ENCODE results near the gene SIDT2. TPM values are rescaled to one million over a fixed set of nuclear protein-coding genes. Genes with fewer than 3 reads are reported as not detected.

The SIDT2 gene
- total and polyA plus RNA-seq, 2 of the 4 experiments (the other 2 are of a cell fraction), result 7.3 to 30.3 TPM

- Histone ChIP-seq H2BK120ac (ENCODE audit: low read depth, low read length) (peak overlapping the region; percentile 87), H3K9me3 (ENCODE audit: control insufficient read depth, insufficient read depth, low read length) (no peaks in the 10 kb centered on the region), H2BK15ac (ENCODE audit: low read depth, low read length) (peak overlapping the region; percentile 90; the same call in 2 of the 3 replicates), H3K14ac (replicated peaks; ENCODE audit: low read depth, low read length) (peak overlapping the region; percentile 91), H2AK5ac (ENCODE audit: low read depth, low read length) (peak overlapping the region; percentile 88; the same call in 1 of the 2 replicates), H3K9ac (ENCODE audit: low read depth, low read length) (peak overlapping the region; percentile 59), H3K79me1 (ENCODE audit: low read depth in 1 of 2, low read length in 2 of 2) (peaks cover 21 to 52% of the 10 kb centered on the region in 2 experiments), H4K20me1 (ENCODE audit: insufficient read depth, low read length) (no peaks in the 10 kb centered on the region; the same call in none of the 2 replicates), H3K36me3 (ENCODE audit: control insufficient read depth, insufficient read depth, low read length) (peaks cover 10% of the 10 kb centered on the region), H4K5ac (ENCODE audit: low read depth, low read length) (peak overlapping the region; percentile 28), H3K4me3 (ENCODE audit: insufficient read depth, low read depth, low read length) (0 out of 2 replicates have a peak overlapping the region, but pooled peaks have one; percentile 18), H2BK20ac (ENCODE audit: low read depth, low read length) (peak overlapping the region; percentile 90; the same call in 1 of the 2 replicates), H4K8ac (ENCODE audit: low read depth in 2 of 2, low read length in 2 of 2) (peak overlapping the region; percentile 81 to 96; a peak in 3 of 4 replicates), H3K4me1 (ENCODE audit: control insufficient read depth, insufficient read depth, low read length) (peaks cover 13% of the 10 kb centered on the region), H3K18ac (ENCODE audit: low read depth, low read length) (peak overlapping the region; percentile 74), H3K27ac (ENCODE audit: insufficient read depth, low read length) (peak overlapping the region; percentile 67), H3K9me1 (ENCODE audit: insufficient read depth, low read length) (peaks cover 15% of the 10 kb centered on the region), H3K56ac (ENCODE audit: extremely low read depth, insufficient read depth, low read length) (no peak overlapping the region), H2AK9ac (replicated peaks; ENCODE audit: low read depth, low read length, poor library complexity) (peak overlapping the region; percentile 21), H3K4me2 (ENCODE audit: low read depth, low read length) (peak overlapping the region; percentile 74), H3K27me3 (ENCODE audit: control insufficient read depth, insufficient read depth, low read length) (no peaks in the 10 kb centered on the region), H2AFZ (replicated peaks; ENCODE audit: low read length, poor library complexity) (peak overlapping the region; percentile 92), H3K4ac (ENCODE audit: low read depth, low read length) (peak overlapping the region; percentile 89), H4K91ac (ENCODE audit: insufficient read depth, low read depth, low read length) (peak overlapping the region; percentile 86; the same call in 1 of the 2 replicates), H2BK5ac (ENCODE audit: low read depth, low read length, poor library complexity, severe bottlenecking) (peak overlapping the region; percentile 88), H3K23ac (ENCODE audit: low read depth, low read length) (no peak overlapping the region)
- TF ChIP-seq FOS (IDR thresholded peaks at IDR 0.05; ENCODE audit: low read depth, low read length) (no peak), RAD21 (IDR thresholded peaks at IDR 0.05; ENCODE audit: low read length) (no peak), POLR2A (IDR thresholded peaks at IDR 0.05; ENCODE audit: low read depth, low read length) (no peak), MAZ (IDR thresholded peaks at IDR 0.05; ENCODE audit: borderline replicate concordance, low read depth, low read length) (no peak), ELK1 (IDR thresholded peaks at IDR 0.05; ENCODE audit: borderline replicate concordance, low read depth, low read length) (no peak), RFX5 (IDR thresholded peaks at IDR 0.05; ENCODE audit: low read depth, low read length) (no peak), MXI1 (IDR thresholded peaks at IDR 0.05; ENCODE audit: borderline replicate concordance, low read depth, low read length) (no peak), BHLHE40 (IDR thresholded peaks at IDR 0.05; ENCODE audit: low read depth, low read length) (no peak), SMC3 (IDR thresholded peaks at IDR 0.05; ENCODE audit: low read depth, low read length) (no peak), MAFK (IDR thresholded peaks at IDR 0.05; ENCODE audit: low read depth, low read length) (no peak), CTCF (conservative IDR thresholded peaks at IDR 0.05; ENCODE audit: low read depth, low read length) (no peak), USF2 (IDR thresholded peaks at IDR 0.05; ENCODE audit: low read depth, low read length) (no peak), CHD1 (IDR thresholded peaks at IDR 0.05; ENCODE audit: low read depth, low read length) (no peak)
- dilution Hi-C loops (cut with HindIII; ENCODE audit: low sequenced_read_pairs, unreplicated experiment), result no loop called here
- intact Hi-C loops (cut with micrococcal nuclease), result loop anchor here (1.0 kb wide), 1 partner anchor 32 kb away; no protein-coding TSS in a partner anchor
- CTCF ChIA-PET, result no interaction called here
- BruUV-seq (replicated peaks), result no TSS peak
- in situ Hi-C loops (cut with MboI; ENCODE audit: low sequenced_read_pairs), result no loop called here
- POLR2A ChIA-PET (ENCODE audit: unreplicated experiment), result interaction anchor here (0.6 to 1.6 kb wide), 3 partner anchors 22 to 1444 kb away, joined by 3 read pairs; no protein-coding TSS in a partner anchor
- no peak for DNase-seq
- ATAC-seq (ENCODE audit: low read depth), result no peak
- 54% methylated on average over 2 of the region's 10 CpGs; no CpG with 5 or more reads in 1 of the 2 experiments for WGBS, 2 experiments (ENCODE audit: extremely low coverage in 2 of 2, insufficient read length in 1 of 2)
These were observed 871 bp upstream of the SIDT2 start for GRCh38 chr11:117177534-117178209.
